ENCODE measurements around the gene ZNF765.
A peak's percentile ranks its signal among the peaks of the same experiment; 100 is the strongest.
"Not testable (repeated sequence)": the region's sequence is repeated elsewhere in the genome, so short reads cannot be mapped to it uniquely, and the experiment has no call there.

The ZNF765 gene

DNA sequence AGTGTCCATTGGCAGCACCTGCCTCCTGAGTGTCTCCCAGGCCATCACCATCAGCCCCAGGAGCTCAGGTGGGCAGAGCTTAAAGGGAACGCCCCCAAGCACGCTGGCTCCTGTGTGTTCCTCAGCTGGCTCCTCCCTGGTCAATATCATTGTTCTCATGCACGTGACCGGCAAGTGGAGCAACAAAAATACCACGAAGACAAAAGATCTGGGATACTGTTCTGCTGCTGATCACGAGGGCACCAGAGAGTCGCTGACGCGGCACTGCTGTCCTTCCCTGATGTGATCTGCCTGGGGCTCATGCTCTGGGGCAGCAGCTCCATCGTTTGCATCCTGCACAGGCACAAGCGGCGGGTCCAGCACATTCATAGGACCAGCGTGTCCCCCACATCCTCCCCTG, 28.1 kb downstream of the ZNF765 start:
- not testable (repeated sequence) for DNase-seq

DNA sequence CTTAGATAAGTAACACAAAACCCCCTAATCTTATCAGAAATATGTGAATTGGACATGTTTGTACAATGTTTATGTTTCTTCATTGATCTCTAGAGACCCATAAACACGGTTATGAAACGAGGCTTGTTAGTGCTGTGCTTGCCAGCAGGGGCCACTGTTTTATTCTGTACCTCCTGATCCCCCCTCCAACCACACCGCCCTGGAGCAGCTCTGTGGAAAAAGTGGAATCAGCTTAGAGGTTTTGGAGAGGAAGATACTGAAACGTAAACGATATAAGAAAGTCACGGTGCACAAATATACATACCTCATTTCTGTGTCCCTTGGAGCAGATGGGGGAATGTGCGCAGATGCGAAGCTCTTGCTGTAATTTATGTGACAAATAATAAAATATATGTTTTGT, 28.7 kb downstream of the ZNF765 start:
- DNase-seq, result not testable (repeated sequence)

DNA sequence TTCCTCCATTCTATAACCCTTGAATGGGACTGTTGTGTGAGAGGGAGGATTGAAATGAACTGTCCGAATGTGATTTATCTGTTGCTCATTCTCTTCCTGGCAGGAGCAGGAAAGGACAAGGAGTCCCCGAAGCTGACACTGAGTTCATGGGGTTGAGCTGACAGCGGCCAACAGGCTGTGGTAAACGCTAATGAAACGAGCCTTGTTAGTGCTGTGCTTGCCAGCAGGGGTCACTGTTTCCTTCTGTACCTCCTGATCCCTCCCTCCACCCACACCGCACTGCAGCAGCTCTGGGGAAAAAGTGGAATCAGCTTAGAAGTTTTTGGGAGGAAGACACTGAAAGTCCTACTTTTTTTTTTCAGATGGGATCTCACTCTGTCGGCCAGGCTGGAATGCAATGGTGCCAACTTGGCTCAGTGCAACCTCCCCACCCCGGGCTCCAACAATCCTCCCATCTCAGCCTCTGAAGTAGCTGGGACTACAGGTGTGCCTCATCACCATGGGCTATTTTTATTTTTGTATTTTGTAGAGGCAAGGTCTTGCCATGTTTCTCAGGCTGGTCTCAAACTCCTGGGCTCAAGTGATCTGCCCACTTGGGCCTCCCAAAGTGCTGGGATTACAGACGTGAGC, 30.1 kb downstream of the ZNF765 start:
- DNase-seq, result peak; percentile 44

DNA sequence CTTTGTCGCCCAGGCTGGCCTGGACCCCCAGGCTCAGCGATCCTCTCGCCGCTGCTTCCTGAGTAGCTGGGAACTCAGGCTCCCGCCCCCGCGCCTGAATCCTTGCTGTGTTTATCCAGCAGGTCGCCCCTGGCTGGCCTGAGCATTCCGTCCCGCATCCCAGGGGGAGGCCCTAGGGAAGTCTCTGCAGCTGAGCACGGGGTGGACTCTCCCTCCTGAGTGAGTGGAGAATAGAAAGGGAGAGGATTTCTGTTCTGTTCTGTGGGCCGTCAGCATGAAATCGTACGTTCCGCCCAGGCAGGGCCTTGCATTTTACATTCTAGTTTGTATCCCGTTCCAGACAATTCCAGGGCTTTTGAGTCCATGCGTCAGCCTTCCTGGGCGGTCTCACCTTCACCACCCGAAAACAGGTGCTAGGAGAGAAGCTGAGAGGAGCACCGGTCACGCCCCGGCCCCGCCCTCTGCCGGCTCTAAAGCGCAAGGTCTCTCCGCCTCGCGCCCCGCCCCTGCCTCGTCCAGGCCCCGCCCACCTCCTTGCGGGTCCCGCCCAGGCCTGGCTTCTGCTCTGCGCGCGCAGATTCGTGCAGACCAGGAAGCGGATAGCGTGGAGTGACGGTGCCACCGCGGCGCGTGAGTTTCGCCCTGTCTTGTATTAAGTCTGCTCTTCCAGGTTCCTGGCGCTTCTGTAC, 36.6 kb downstream of the ZNF765 start, which contains the start of gene ZNF761:
Gene ZNF761 (plus strand): TSS at position 586 of the 689 bp plus-strand sequence. CDS start 15,285 bp downstream, outside the sequence.
- DNase-seq, result peak; percentile 88

DNA sequence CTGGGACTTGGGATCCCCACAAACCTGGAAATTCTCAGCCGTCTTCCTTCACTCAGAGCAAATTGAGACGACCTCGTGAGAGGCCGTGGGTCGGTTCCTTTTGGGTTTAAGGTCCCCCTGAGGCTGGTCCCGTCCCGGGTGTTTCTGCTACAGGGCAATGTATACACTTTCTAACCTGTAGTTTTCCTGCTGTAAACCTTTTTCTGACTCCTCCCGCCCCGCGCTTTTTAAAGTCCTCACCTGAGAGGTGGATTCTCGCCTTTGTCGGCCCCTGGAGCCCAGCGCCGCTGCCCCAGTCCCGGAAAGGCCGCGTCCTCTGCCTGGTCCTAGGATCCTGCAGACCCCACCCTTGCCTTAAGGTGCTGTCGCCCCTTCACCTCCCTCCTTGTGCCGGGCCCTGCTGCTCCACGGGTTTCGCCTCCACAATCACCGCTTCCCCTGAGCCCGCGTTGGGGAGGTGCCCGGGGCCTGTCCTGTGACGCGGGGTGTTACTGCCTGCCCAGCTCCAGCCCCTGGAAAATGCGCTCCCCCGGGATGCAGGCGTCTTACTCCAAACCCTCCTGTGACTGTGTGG, 37.2 kb downstream of the ZNF765 start:
- DNase-seq, result no peak

DNA sequence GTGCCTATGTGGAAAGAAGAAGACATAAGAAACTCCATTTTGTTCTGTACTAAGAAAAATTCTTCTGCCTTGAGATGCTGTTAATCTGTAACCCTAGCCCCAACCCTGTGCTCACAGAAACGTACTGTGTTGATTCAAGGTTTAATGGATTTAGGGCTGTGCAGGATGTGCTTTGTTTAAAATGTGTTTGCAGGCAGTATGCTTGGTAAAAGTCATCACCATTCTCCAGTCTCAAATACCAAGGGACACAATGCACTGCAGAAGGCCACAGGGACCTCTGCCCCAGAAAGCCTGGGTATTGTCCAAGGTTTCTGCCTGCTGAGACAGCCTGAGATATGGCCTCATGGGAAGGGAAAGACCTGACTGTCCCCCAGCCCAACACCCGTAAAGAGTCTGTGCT, 48.9 kb downstream of the ZNF765 start:
- DNase-seq, result not testable (repeated sequence)

DNA sequence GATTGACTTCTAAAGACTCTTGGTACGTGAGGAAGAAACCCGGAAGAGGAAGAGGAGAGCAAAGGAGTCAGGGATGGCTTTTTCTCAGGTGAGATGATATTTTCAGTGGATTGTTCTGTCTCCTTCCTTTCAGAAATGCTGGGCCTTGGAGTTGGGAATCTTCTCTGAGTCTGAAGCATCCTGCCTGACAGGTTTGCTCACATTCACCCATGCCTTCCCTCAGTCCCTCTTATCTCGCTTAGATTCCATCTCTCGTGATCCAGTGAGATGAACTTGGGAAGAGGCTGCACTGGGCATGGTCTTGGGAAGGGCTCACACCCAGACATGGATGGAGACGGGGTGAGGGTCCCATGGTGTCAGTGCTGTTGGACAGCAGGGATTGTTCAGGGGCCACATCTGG, 52.2 kb downstream of the ZNF765 start:
- DNase-seq, result not testable (repeated sequence)

DNA sequence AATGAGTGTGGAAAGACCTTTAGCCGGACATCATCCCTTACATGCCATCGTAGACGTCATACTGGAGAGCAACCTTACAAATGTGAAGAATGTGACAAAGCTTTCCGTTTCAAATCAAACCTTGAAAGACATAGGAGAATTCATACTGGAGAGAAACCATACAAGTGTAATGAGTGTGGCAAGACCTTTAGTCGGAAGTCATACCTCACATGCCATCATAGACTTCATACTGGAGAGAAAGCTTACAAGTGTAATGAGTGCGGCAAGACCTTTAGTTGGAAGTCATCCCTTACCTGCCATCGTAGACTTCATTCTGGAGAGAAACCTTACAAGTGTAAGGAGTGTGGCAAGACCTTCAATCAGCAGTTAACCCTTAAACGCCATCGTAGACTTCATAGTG, 60.9 kb downstream of the ZNF765 start:
- no peak for DNase-seq

DNA sequence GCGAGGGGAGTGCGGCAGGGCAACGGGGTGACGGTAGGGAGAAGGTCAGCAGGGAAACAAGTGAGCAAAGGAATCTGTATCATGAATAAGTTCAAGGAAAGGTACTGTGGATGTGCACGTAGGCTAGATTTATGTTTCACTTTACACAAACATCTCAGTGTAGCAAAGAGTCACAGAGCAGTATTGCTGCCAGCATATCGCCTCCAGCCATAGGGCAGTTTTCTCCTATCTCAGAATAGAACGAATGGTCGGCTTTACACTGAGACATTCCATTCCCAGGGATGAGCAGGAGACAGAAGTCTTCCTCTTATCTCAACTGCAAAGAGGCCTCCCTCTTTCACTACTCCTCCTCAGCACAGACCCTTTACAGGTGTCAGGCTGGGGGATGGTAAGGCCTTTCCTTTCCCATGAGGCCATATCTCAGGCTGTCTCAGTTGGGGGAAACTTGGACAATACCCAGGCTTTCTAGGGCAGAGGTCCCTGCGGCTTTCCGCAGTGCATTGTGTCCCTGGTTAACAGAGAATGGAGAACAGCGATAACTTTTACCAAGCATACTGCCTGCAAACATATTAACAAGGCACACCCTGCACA, 65.3 kb downstream of the ZNF765 start:
- DNase-seq, result not testable (repeated sequence)

DNA sequence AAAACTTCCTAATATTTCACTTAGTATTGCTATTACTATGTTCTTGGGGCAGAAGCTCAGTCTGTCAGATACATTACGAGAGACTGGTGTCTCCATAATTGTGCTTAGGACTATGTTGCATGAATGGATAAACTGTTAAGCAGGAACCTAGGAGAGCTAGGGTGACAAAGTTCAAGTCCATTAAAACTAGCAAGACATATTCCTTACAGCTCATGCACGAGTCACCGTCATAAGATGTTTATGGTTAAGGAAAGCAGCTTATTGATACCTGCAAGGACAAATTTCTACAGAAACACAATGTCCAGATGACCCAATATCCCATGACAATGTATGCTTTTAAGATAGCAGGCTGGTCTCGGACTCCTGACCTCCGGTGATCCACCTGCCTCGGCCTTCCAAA, 66.9 kb downstream of the ZNF765 start:
- DNase-seq, result no peak

DNA sequence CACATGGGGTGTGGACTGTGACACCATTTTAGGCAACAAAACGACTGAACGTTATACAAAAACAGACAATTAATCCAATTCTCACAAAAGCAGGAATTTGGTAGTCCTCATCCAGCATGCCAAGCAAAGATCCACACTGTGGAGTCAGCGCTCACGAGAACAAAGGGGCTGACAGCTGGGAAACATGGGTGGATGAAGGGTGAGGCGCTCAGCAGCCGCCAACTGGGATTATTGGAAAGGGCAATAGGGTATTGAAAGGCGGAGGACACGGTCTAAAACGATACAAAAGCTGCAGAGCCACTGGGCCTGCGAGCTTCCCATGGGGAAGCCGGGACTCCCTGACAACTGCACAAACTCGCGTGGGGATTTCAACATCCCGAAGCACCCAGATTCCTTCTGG, 67.9 kb downstream of the ZNF765 start:
- no peak for DNase-seq

DNA sequence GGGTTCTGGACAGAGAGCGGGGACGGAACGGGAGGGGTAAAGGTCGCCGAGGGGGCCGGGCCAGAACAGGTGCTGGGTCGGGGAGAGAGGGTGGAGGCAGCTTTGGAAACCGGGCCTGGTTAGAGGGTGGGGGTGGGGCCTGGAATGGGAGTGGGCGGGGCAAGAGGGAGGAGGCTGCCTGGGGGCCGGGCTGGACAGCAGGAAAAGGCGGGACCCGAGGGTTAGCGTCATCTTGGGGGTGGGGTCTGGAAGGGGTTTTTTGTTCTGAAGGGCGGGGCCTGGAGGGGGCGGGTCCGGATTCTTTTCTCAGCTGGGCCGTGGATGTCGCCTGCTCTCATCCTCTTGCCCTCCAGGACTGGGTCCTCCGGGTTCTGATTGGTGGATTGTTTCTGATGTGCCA, 68.3 kb downstream of the ZNF765 start:
- no peak for DNase-seq

DNA sequence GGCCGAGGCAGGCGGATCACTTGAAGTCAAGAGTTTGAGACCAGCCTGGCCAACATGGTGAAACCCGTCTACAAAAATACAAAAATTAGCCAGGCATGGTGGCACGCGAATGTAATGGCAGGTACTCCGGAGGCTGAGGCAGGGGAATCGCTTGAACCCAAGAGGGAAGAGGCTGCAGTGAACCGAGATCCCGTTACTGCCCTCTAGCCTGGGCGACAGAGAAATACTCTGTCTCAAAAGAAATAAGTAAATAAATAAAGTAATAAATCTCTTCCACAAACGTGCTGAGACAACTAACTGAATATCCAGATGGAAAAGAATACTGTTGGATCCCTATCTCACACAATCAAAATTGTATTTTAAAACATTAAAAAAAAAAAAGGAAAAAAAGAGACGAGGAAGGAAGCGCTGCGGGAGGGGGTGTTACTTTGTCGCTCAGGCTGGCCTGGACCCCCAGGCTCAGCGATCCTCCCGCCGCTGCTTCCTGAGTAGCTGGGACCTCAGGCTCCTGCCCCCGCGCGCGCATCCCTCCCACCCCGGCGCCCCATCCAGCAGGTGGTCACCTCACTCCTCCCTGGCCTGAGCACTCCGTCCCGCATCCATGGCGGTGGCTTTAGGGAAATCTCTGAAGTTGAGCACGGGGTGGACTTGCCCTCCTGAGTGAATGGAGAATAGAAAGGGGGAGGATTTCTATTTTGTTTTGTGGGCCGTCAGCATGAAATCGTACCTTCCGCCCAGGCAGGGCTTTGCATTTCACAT, 72.0 kb downstream of the ZNF765 start:
- DNase-seq, result no peak

DNA sequence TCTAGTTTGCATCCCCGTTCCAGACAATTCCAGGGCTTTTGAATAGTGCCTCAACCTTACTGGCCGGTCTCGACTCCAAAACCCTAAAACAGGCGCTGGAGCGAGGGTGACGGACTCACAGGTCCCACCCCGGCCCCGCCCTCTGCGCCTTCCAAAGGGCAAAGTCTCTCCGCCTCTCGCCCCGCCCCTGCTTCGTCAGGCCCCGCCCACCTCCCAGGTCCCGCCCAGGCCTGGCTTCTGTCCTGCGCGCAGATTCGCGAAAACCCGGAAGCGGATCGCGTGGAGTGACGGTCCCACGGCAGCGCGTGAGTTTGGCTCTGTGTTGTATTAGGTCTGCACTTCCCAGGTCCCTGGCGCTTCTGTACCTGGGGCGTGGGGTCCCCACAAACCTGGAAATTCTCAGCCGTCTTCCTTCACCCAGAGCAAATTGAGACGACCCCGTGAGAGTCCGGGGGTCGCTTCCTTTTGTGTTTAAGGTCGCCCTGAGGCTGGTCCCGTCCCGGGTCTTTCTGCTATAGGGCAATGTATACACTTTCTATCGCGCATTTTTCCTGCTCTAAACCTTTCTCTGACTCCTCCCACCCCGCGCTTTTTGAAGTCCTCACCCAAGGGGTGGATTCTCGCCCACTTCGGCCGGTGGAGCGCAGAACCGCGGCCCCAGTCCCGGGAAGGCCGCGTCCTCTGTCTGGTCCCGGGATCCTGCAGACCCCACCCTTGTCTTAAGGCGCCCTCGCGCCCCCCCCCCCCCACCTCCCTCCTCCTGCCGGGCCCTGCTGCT, 72.7 kb downstream of the ZNF765 start, which contains the start of gene ZNF813:
Gene ZNF813 (plus strand): TSS at position 249 of the 778 bp plus-strand sequence. CDS start 16,090 bp downstream, outside the sequence.
- peak; percentile 83 for DNase-seq

DNA sequence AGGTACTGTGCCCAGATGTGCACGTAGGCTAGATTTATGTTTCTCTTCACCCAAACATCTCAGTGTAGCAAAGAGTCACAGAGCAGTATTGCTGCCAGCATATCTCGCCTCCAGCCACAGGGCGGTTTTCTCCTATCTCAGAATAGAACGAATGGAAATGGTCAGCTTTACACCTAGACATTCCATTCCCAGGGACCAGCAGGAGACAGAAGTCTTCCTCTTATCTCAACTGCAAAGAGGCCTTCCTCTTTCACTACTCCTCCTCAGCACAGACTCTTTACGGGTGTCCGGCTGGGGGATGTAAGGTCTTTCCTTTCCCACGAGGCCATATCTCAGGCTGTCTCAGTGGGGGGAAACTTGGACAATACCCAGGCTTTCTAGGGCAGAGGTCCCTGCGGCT, 73.7 kb downstream of the ZNF765 start:
- DNase-seq, result not testable (repeated sequence)

DNA sequence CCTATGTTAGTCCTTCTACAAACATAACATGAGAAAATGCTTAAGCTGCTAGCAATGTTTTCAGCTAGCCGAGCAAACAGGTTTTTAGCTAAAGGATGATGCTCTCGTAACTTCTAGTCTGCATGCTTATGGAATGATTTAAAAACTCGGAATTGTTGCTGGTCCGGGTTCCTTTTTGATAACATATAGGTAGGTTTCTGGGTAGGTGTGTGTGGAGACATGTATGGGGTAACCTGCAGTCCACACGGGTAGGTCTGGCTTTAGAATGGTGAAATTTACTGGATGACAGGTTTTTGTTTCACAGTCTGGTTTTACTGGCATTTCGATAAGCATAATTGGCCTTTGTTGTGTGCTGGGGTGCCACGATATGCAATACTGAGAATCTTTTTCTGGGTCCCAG, 77.0 kb downstream of the ZNF765 start:
- no peak for DNase-seq

DNA sequence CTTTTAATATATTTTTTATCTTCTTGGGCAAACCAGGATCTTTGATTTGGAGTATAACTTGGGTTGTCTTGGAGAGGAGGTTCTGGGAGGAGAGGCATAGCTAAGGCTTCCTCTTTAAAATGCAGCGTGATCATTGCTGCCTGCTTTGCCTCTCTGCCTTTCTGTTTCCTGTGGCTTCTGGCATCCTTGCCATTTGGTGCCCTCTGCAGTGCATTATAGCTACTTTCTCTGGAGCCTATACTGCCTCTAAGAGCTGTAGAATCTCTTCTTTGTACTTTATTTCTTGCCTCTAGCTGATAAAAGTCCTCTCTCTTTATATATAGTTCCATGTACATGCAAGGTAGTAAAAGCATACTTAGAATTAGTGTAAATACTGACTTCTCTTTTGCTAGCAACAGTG, 79.9 kb downstream of the ZNF765 start:
- DNase-seq, result peak; percentile 50

DNA sequence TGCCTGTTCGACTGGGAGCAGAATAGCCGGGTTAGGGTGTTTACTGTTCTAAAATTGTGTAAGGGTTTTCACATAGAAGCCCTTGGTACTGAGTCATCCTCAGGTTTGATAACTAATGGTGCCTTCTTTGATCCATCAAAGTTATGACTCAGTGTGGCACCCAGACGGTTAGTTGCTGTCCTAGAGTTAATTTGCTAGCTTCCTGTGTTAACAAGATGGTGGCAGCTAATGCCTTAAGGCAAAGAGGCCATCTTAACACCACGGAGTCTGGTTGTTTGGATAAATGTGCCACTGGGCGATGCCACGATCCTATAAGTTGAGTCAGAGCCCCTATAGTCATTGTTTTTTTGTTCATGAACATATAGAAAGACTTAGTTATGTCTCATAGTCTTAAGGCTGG, 80.5 kb downstream of the ZNF765 start:
- DNase-seq, result not testable (repeated sequence)
